ENCODE results near the gene SLC9A4.

Gene SLC9A4

DNA sequence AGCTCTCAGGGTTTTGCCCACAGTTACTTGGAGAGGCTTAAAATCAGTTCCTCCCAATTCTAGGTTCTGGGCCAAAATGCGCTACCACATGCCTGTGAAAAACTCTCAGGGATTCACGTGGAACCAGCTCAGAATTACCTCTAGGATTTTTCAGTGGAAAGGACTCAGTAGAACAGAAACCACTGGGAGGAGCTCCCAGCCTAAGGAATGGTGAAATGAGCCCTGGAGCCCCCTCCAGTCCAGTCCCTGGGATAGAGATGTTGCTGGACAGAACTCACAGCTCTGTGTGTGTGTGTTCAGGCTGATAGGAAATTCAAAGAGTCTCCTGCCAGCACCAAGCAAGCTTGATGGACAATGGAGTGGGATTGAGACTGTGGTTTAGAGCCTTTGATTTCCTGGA, 21.1 kb upstream of the SLC9A4 start:
- H3K36me3 ChIP-seq (ENCODE audit: control insufficient read depth in 5 of 5, insufficient read depth in 5 of 5, low read length in 5 of 5), result no peaks in the 10 kb centered on the region
- no peaks in the 10 kb centered on the region for H3K4me1 ChIP-seq (ENCODE audit: control insufficient read depth in 5 of 5, insufficient read depth in 5 of 5, low read length in 5 of 5)

GRCh38 chr2:102453501-102453900, 19.5 kb upstream of the SLC9A4 start:
- H3K4me1 ChIP-seq (ENCODE audit: control insufficient read depth in 5 of 5, insufficient read depth in 5 of 5, low read length in 5 of 5), result no peaks in the 10 kb centered on the region
- H3K9me3 ChIP-seq (ENCODE audit: control insufficient read depth in 5 of 5, low read length in 5 of 5), result peaks cover 0 to 8% (median 4%) of the 10 kb centered on the region in 5 donors
- no peak overlapping the region for H3K27ac ChIP-seq (ENCODE audit: low read depth, low read length)
- no peaks in the 10 kb centered on the region for H3K36me3 ChIP-seq (ENCODE audit: control insufficient read depth in 5 of 5, insufficient read depth in 5 of 5, low read length in 5 of 5)
- no peak overlapping the region for H3K4me3 ChIP-seq (ENCODE audit: low read depth in 1 of 5, low read length in 5 of 5)
- H3K27me3 ChIP-seq (ENCODE audit: control insufficient read depth in 5 of 5, insufficient read depth in 4 of 5, low read length in 5 of 5), result no peaks in the 10 kb centered on the region
- H3K9ac ChIP-seq (ENCODE audit: low read length in 5 of 5), result no peak overlapping the region

More for the DNA sequence above, 21.1 kb upstream of the SLC9A4 start:
- H3K4me3 ChIP-seq (ENCODE audit: low read depth in 1 of 5, low read length in 5 of 5), result no peak overlapping the region
- H3K27ac ChIP-seq (ENCODE audit: low read depth, low read length), result no peak overlapping the region
- H3K27me3 ChIP-seq (ENCODE audit: control insufficient read depth in 5 of 5, insufficient read depth in 4 of 5, low read length in 5 of 5), result no peaks in the 10 kb centered on the region
- no peak overlapping the region for H3K9ac ChIP-seq (ENCODE audit: low read length in 5 of 5)
- H3K9me3 ChIP-seq (ENCODE audit: control insufficient read depth in 5 of 5, low read length in 5 of 5), result peaks cover 0 to 8% (median 4%) of the 10 kb centered on the region in 5 donors

GRCh38 chr2:102455061-102455670, 17.9 kb upstream of the SLC9A4 start:
- H3K27me3 ChIP-seq (ENCODE audit: control insufficient read depth in 5 of 5, insufficient read depth in 4 of 5, low read length in 5 of 5), result no peaks in the 10 kb centered on the region
- H3K9me3 ChIP-seq (ENCODE audit: control insufficient read depth in 5 of 5, low read length in 5 of 5), result peaks cover 0 to 8% (median 4%) of the 10 kb centered on the region in 5 donors
- H3K9ac ChIP-seq (ENCODE audit: low read length in 5 of 5), result no peak overlapping the region
- no peaks in the 10 kb centered on the region for H3K36me3 ChIP-seq (ENCODE audit: control insufficient read depth in 5 of 5, insufficient read depth in 5 of 5, low read length in 5 of 5)
- H3K4me1 ChIP-seq (ENCODE audit: control insufficient read depth in 5 of 5, insufficient read depth in 5 of 5, low read length in 5 of 5), result no peaks in the 10 kb centered on the region
- no peak overlapping the region for H3K27ac ChIP-seq (ENCODE audit: low read depth, low read length)
- H3K4me3 ChIP-seq (ENCODE audit: low read depth in 1 of 5, low read length in 5 of 5), result no peak overlapping the region

GRCh38 chr2:102460467-102460866, 12.6 kb upstream of the SLC9A4 start:
- no peaks in the 10 kb centered on the region for H3K36me3 ChIP-seq (ENCODE audit: control insufficient read depth in 5 of 5, insufficient read depth in 5 of 5, low read length in 5 of 5)
- H3K27ac ChIP-seq (ENCODE audit: low read depth, low read length), result no peak overlapping the region
- H3K4me3 ChIP-seq (ENCODE audit: low read depth in 1 of 5, low read length in 5 of 5), result no peak overlapping the region
- no peaks in the 10 kb centered on the region for H3K4me1 ChIP-seq (ENCODE audit: control insufficient read depth in 5 of 5, insufficient read depth in 5 of 5, low read length in 5 of 5)
- H3K9ac ChIP-seq (ENCODE audit: low read length in 5 of 5), result no peak overlapping the region
- peaks cover 0 to 4% (median 0%) of the 10 kb centered on the region in 5 donors for H3K27me3 ChIP-seq (ENCODE audit: control insufficient read depth in 5 of 5, insufficient read depth in 4 of 5, low read length in 5 of 5)
- peaks cover 0 to 7% (median 5%) of the 10 kb centered on the region in 5 donors for H3K9me3 ChIP-seq (ENCODE audit: control insufficient read depth in 5 of 5, low read length in 5 of 5)

DNA sequence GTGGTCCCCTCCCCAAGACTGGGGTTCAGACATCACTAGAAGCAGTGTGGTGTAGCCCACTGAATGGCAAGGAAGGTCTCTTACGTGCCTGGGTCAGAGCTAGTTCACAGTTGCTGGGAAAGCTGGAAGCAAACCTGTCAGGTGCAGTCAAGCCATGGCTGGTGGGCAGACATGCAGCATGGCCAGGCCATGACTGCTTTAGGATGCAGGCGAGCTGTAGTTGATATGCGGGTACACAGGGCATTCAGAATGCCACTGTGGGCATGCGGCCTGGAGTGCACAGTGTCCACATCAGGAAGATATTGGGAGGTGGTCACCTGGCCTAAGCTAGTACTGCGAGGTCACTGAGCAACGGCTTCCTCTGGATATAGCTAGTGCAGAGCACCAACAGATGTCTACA, 11.8 kb upstream of the SLC9A4 start:
- Histone ChIP-seq H3K27me3 (ENCODE audit: control insufficient read depth in 5 of 5, insufficient read depth in 4 of 5, low read length in 5 of 5) (peaks cover 0 to 4% (median 0%) of the 10 kb centered on the region in 5 donors), H3K36me3 (ENCODE audit: control insufficient read depth in 5 of 5, insufficient read depth in 5 of 5, low read length in 5 of 5) (no peaks in the 10 kb centered on the region), H3K9ac (ENCODE audit: low read length in 5 of 5) (no peak overlapping the region), H3K4me1 (ENCODE audit: control insufficient read depth in 5 of 5, insufficient read depth in 5 of 5, low read length in 5 of 5) (no peaks in the 10 kb centered on the region), H3K4me3 (ENCODE audit: low read depth in 1 of 5, low read length in 5 of 5) (no peak overlapping the region), H3K27ac (ENCODE audit: low read depth, low read length) (no peak overlapping the region), H3K9me3 (ENCODE audit: control insufficient read depth in 5 of 5, low read length in 5 of 5) (peaks cover 0 to 3% (median 0%) of the 10 kb centered on the region in 5 donors)

- Histone ChIP-seq H3K4me3 (ENCODE audit: low read depth in 1 of 5, low read length in 5 of 5) (no peak overlapping the region), H3K9ac (ENCODE audit: low read length in 5 of 5) (no peak overlapping the region), H3K4me1 (ENCODE audit: control insufficient read depth in 5 of 5, insufficient read depth in 5 of 5, low read length in 5 of 5) (no peaks in the 10 kb centered on the region), H3K9me3 (ENCODE audit: control insufficient read depth in 5 of 5, low read length in 5 of 5) (peaks cover 0 to 6% (median 0%) of the 10 kb centered on the region in 5 donors), H3K27me3 (ENCODE audit: control insufficient read depth in 5 of 5, insufficient read depth in 4 of 5, low read length in 5 of 5) (peaks cover 0 to 4% (median 0%) of the 10 kb centered on the region in 5 donors), H3K36me3 (ENCODE audit: control insufficient read depth in 5 of 5, insufficient read depth in 5 of 5, low read length in 5 of 5) (no peaks in the 10 kb centered on the region), H3K27ac (ENCODE audit: low read depth, low read length) (no peak overlapping the region)
Measured at GRCh38 chr2:102463160-102463559, 9.9 kb upstream of the SLC9A4 start.

DNA sequence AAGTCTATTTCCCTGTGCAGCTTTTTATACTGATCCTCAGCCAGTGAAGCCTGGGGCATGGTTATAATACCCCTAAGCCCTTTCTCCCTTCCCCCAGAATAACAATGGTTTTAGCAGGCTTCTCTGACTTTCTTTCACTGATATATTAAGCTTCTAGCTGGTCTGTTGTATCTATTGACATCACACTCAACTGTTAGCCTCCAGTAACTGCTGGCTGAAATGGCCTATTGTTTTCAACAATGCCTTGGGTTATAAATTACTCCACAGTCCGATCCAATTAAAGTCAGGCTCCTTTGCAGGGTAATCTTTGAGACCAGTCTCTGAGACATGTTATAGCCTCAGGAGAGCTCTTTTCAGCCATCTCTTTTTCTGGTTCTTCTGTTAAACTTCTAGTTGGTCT, 2.9 kb upstream of the SLC9A4 start:
- Histone ChIP-seq H3K4me3 (ENCODE audit: low read depth in 1 of 5, low read length in 5 of 5) (no peak overlapping the region), H3K36me3 (ENCODE audit: control insufficient read depth in 5 of 5, insufficient read depth in 5 of 5, low read length in 5 of 5) (no peaks in the 10 kb centered on the region), H3K9me3 (ENCODE audit: control insufficient read depth in 5 of 5, low read length in 5 of 5) (peaks cover 0 to 13% (median 6%) of the 10 kb centered on the region in 5 donors), H3K4me1 (ENCODE audit: control insufficient read depth in 5 of 5, insufficient read depth in 5 of 5, low read length in 5 of 5) (no peaks in the 10 kb centered on the region), H3K9ac (ENCODE audit: low read length in 5 of 5) (no peak overlapping the region), H3K27ac (ENCODE audit: low read depth, low read length) (no peak overlapping the region), H3K27me3 (ENCODE audit: control insufficient read depth in 5 of 5, insufficient read depth in 4 of 5, low read length in 5 of 5) (peaks cover 0 to 7% (median 0%) of the 10 kb centered on the region in 5 donors)

DNA sequence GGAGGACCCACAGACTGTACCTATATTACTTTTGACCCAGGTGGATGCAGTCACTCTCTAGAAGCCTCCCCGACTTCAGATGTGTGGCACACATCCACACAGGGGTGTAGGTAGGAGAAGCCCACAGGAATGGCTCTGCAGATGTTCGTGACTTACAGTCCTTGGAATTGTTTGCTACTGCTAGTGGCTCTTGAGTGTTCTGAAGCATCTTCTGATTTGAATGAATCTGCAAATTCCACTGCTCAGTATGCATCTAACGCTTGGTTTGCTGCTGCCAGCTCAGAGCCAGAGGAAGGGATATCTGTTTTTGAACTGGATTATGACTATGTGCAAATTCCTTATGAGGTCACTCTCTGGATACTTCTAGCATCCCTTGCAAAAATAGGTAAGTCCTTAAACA, 605 bp downstream of the SLC9A4 start:
- no peak overlapping the region for H3K9ac ChIP-seq (ENCODE audit: low read length in 5 of 5)

DNA sequence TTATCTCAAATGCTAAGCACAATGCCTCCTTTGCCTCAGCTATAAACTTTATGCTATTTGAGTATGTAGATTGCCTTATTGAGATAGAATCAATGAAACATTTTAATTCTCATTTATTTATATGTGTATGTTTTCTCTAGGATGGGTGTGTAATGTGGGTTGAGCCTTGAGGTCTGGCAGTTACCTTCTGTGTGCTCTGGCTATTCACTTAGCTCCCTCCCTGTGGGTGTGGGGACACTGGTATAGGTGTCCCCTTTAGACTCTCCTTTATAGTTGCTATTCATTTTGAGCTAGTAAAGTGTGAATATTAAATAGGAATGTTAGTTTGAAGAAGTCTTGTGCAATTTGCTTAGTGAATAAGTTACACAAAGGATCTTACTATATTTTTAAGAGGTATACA, 1.8 kb downstream of the SLC9A4 start:
- H3K9ac ChIP-seq (ENCODE audit: low read length in 5 of 5), result no peak overlapping the region
- H3K4me1 ChIP-seq (ENCODE audit: control insufficient read depth in 5 of 5, insufficient read depth in 5 of 5, low read length in 5 of 5), result no peaks in the 10 kb centered on the region
- H3K4me3 ChIP-seq (ENCODE audit: low read depth in 1 of 5, low read length in 5 of 5), result no peak overlapping the region
- H3K36me3 ChIP-seq (ENCODE audit: control insufficient read depth in 5 of 5, insufficient read depth in 5 of 5, low read length in 5 of 5), result no peaks in the 10 kb centered on the region
- peaks cover 0 to 9% (median 6%) of the 10 kb centered on the region in 5 donors for H3K9me3 ChIP-seq (ENCODE audit: control insufficient read depth in 5 of 5, low read length in 5 of 5)
- H3K27me3 ChIP-seq (ENCODE audit: control insufficient read depth in 5 of 5, insufficient read depth in 4 of 5, low read length in 5 of 5), result peaks cover 0 to 7% (median 4%) of the 10 kb centered on the region in 5 donors
- H3K27ac ChIP-seq (ENCODE audit: low read depth, low read length), result no peak overlapping the region

More for the DNA sequence above, 605 bp downstream of the SLC9A4 start:
- H3K27me3 ChIP-seq (ENCODE audit: control insufficient read depth in 5 of 5, insufficient read depth in 4 of 5, low read length in 5 of 5), result peaks cover 0 to 7% (median 0%) of the 10 kb centered on the region in 5 donors
- H3K27ac ChIP-seq (ENCODE audit: low read depth, low read length), result no peak overlapping the region
- no peaks in the 10 kb centered on the region for H3K4me1 ChIP-seq (ENCODE audit: control insufficient read depth in 5 of 5, insufficient read depth in 5 of 5, low read length in 5 of 5)
- H3K9me3 ChIP-seq (ENCODE audit: control insufficient read depth in 5 of 5, low read length in 5 of 5), result peaks cover 0 to 12% (median 6%) of the 10 kb centered on the region in 5 donors
- no peaks in the 10 kb centered on the region for H3K36me3 ChIP-seq (ENCODE audit: control insufficient read depth in 5 of 5, insufficient read depth in 5 of 5, low read length in 5 of 5)
- no peak overlapping the region for H3K4me3 ChIP-seq (ENCODE audit: low read depth in 1 of 5, low read length in 5 of 5)

GRCh38 chr2:102478686-102479470, 5.9 kb downstream of the SLC9A4 start:
- Histone ChIP-seq H3K36me3 (ENCODE audit: control insufficient read depth in 5 of 5, insufficient read depth in 5 of 5, low read length in 5 of 5) (no peaks in the 10 kb centered on the region), H3K9ac (ENCODE audit: low read length in 5 of 5) (no peak overlapping the region), H3K9me3 (ENCODE audit: control insufficient read depth in 5 of 5, low read length in 5 of 5) (no peaks in the 10 kb centered on the region), H3K4me1 (ENCODE audit: control insufficient read depth in 5 of 5, insufficient read depth in 5 of 5, low read length in 5 of 5) (no peaks in the 10 kb centered on the region), H3K27me3 (ENCODE audit: control insufficient read depth in 5 of 5, insufficient read depth in 4 of 5, low read length in 5 of 5) (peaks cover 0 to 4% (median 0%) of the 10 kb centered on the region in 5 donors), H3K4me3 (ENCODE audit: low read depth in 1 of 5, low read length in 5 of 5) (no peak overlapping the region), H3K27ac (ENCODE audit: low read depth, low read length) (no peak overlapping the region)

Data from subcutaneous abdominal adipose tissue (tissue), 5 donors.